ENCODE data around the gene ASCL3.
"Not testable (repeated sequence)": the region's sequence is repeated elsewhere in the genome, so short reads cannot be mapped to it uniquely, and the experiment has no call there.

ASCL3 gene

GRCh38 chr11:8908099-8908498 lies 34.7 kb downstream of the ASCL3 start:
- DNase-seq, result no peak

- DNase-seq, result no peak
Observed at GRCh38 chr11:8907116-8907515, 35.7 kb downstream of the ASCL3 start.

GRCh38 chr11:8905528-8906165 lies 37.2 kb downstream of the ASCL3 start:
- no peak for DNase-seq

DNA sequence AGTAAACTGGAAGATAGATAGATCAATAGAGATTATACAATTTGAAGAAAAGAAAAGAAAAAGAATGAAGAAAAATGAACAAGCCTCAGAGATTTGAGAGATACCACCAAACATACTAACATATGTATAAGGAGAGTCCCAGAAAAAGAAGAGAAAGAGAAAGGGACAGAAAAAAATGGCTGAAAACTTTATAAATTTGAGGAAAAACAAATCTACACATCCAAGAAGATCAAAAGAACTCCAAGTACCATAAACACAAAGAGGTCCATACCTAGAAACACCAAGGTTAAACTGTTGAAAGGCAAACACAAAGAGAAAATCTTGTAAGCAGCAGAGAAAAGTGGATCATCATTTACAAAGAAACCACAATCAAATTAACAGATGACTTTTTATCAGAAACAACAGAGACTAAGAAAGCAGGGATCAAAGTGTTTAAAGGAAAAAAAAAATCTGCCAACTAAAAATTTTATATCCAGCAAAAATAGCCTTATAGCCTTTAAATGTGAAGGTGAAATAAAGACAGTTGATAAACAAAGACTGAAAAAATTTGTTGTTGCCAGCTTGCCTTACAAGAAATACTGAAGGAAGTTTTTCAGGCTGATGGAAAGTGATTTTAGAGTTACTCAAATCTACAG lies 43.6 kb downstream of the ASCL3 start:
- DNase-seq, result no peak

DNA sequence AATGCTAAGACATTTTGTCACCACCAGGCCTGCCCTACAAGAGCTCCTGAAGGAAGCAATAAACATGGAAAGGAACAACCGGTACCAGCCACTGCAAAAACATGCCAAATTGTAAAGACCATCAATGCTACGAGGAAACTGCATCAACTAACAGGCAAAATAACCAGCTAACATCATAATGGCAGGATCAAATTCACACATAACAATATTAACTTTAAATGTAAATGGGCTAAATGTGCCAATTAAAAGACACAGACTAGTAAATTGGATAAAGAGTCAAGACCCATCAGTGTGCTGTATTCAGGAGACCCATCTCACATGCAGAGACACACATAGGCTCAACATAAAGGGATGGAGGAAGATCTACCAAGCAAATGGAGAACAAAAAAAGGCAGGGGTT lies 51.6 kb downstream of the ASCL3 start:
- DNase-seq, result not testable (repeated sequence)

Data from DMS 273 treated with DMSO at 0.1 percent for 48 hours (cell line).